NCI-H1105 (cell line): Measurements from ENCODE around the gene XRRA1.
"Not testable (repeated sequence)": the region's sequence is repeated elsewhere in the genome, so short reads cannot be mapped to it uniquely, and the experiment has no call there.

Experiments
- DNase-seq: peaks from one replicate; lab custom pipeline; 2025; lab: John Stamatoyannopoulos, UW

Gene XRRA1

DNA sequence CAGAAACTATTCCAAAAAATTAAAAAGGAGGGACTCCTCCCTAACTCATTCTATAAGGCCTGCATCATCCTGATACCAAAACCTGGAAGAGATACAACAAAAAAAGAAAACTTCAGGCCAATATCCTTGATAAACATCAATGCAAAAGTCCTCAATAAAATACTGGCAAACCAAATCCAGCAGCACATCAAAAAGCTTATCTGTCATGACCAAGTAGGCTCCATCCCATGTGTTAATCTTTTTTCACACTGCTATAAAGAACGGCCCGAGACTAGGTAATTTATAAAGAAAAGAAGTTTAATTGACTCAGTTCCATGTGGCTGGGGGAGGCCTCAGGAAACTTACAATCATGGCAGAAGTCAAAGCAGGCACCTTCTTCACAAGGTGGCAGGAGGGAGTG lies 123.3 kb downstream of the XRRA1 start:
- not testable (repeated sequence) for DNase-seq

DNA sequence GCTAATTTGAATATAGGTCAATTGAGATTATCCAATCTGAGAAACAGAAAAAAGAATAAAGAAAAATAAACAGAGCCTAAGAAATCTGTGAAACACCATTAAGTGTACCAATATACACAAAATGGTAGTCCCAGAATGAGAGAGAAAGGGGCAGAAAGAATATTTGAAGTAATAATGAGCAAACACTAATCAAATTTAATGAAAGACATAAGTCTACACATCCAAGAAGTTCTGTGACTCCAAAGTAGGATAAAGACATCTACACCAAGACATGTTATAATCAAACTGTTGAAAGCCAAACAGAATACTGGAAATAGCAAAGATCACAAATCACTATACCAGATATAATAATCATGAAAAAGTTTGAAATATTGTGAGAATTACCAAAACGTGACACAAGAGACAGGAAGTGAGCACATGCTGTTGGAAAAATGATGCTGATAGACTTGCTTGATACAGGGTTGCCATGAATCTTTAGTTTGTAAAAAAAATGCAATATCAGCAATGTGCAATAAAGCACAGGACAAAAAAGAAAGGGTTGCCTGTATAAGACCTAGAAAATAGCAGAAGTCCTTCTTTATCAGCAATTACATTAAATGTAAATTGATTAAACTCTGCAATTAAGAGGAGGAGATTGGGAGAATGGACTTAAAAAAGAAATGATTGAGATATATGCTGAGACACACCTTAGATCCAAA lies 124.5 kb downstream of the XRRA1 start:
- DNase-seq: no peak

- DNase-seq: no peak
Measured at GRCh38 chr11:74822170-74822569, 126.7 kb downstream of the XRRA1 start.

DNA sequence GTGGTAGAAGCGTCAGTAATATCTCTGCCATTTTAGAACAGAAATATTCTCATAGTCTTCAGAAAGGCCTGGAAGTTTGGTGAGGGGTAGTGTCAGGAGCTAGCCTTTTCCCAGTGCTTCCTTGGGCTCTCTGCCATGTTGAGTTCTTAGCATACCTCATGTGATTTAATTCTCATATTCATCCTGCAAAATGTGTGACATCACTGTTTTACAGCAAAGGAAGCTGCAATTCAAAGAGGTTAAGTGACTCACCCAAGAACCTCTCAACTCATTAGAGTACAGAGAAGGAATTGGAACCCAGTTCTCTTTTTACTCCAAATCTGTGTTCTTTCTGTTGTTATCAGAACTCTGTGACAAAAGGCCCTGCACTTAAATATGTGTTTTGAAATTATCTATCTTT lies 128.1 kb downstream of the XRRA1 start:
- DNase-seq: no peak

GRCh38 chr11:74819400-74819799 lies 129.5 kb downstream of the XRRA1 start:
- DNase-seq: no peak

DNA sequence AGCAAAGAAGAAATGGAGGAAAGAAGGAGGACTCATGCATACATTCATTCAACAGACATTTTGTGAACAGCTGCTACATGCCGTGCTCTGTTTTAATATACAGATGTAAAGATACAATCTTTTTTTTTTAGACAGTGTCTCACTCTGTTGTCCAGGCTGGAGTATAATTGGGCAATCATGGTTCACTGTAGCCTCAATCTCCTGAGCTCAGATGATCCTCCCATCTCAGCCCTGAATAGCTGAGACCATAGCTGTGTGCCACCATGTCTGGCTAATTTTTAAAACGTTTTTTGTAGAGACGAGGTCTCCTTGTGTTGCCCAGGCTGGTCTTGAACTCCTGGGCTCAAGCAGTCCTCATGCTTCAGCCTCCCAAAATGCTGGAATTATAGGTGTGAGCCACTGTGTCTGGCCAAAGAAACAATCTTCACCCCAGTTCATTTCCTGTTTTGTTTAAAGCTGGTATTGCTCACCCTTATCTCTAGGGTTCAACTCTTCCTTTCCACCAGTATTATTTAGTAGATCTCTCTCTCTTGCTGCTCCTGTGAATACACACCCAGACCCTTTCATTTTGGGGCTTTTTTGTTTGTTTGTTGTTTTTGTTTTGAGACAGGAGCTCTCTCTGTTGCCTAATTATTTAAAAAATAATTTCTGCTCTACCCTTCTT lies 130.5 kb downstream of the XRRA1 start:
- DNase-seq: no peak

DNA sequence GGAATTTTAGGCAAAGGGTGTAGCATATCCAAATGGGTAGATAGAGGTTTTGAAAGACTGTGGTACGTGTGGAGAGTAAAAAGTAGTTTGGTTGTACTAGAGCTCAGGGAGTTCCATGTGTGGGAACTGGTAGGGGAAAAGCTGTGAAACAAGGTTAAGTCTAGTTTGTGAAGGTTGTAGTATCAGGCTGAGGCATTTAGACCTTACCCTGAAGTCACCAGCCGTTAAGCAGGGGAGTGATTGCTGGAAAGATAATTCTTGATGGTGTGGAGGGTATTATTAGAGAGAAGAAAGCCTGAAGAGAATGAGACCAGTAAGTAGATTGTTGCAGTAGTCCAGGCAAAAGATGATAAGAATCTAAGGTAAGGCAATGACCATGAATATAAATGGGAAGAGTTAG lies 132.2 kb downstream of the XRRA1 start:
- DNase-seq: no peak

DNA sequence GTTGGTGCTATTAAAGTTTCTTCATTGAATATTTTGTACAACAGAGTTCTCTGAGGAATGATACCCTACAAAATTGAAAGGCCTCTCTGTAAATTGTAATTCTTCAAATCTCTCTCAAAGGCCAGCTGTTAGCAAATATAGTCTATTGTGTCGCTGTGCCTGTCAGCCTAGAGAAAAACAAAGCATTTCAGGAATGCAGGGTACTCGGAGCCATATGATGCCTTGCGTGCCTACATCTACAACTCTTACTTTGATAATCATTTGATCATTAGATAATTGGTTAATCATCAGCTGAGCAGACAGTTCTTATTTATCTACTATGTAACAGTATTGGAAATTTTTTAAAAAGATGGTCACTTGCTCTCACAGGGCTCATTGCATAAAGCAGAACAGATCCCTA lies 132.9 kb downstream of the XRRA1 start:
- no peak for DNase-seq

- no peak for DNase-seq
Measured at GRCh38 chr11:74809801-74810200, 139.1 kb downstream of the XRRA1 start.

- DNase-seq: no peak
Measured at GRCh38 chr11:74806267-74806666, 142.6 kb downstream of the XRRA1 start.

GRCh38 chr11:74791333-74792100 lies 157.4 kb downstream of the XRRA1 start:
- no peak for DNase-seq
